Transverse colon (tissue), 4 donors: ENCODE data around the gene OGFOD1.

Source experiments
- CTCF ChIP-seq, 5 experiments: fragments of 200-600 bp in 3 of 5; fragments of 450-650 bp in 2 of 5; sonication (generic) in 3 of 5; IDR thresholded peaks; 1 replicate in 2 of 5; 2 replicates in 3 of 5; pipeline ENCODE4 v1.5.1; 2016 to 2017; ENCODE audit warnings: antibody characterized with exemption in 5 of 5, inconsistent platforms in 3 of 5, mild to moderate bottlenecking in 2 of 5, moderate library complexity in 1 of 5
- POLR2AphosphoS5 ChIP-seq, 3 donors: sonication (generic); formaldehyde crosslinking; IDR thresholded peaks; one replicate each; pipeline ENCODE4 v1.6.1; 2016; ENCODE audit warnings: antibody characterized with exemption in 3 of 3

GRCh38 chr16:56525236-56525635 is 73.9 kb downstream of the OGFOD1 start:
- TF ChIP-seq CTCF (IDR thresholded peaks at IDR 0.05) = no peak
- TF ChIP-seq POLR2AphosphoS5 (IDR thresholded peaks at IDR 0.05) = no peak
